Epithelial cell of proximal tubule (primary cell): ENCODE results near the gene HEPACAM2. TPM values are rescaled to one million over a fixed set of nuclear protein-coding genes. Genes with fewer than 3 reads are reported as not detected.

Experiments used
- DNase-seq: peaks from one replicate; pipeline ENCODE4 v3.0.0-alpha.2; 2011; ENCODE audit warnings: low read depth
- H3K4me3 ChIP-seq: 2 replicates; pipeline ENCODE4 v1.5.1; 2011; ENCODE audit warnings: low read depth, mild to moderate bottlenecking, low read length
- CTCF ChIP-seq: conservative IDR thresholded peaks from 2 replicates; pipeline ENCODE4 v1.5.1; 2012; ENCODE audit warnings: low read depth, mild to moderate bottlenecking, low read length
- total RNA-seq: library from RNA; depleted of rRNA; stranded (reverse); fragments of >200 nt; gene quantifications from 2 replicates; pipeline ENCODE4 v1.2.3, GENCODE V29; 2015

The HEPACAM2 gene
- total RNA-seq, 1 donor from 2014 or later = not detected

- H3K4me3 ChIP-seq = no peak overlapping the region
- TF ChIP-seq CTCF = no peak
- DNase-seq = no peak
Observed at GRCh38 chr7:93150200-93150835, 76.0 kb downstream of the HEPACAM2 start.

GRCh38 chr7:93148727-93149126 lies 77.5 kb downstream of the HEPACAM2 start:
- no peak overlapping the region for H3K4me3 ChIP-seq
- TF ChIP-seq CTCF = no peak
- DNase-seq = no peak

GRCh38 chr7:93148144-93148543 lies 78.1 kb downstream of the HEPACAM2 start, which contains the start of gene SAMD9L:
TSS of gene SAMD9L (minus strand) at chr7:93148385. CDS start at chr7:93135971, 12,414 bp downstream.
- no peak for TF ChIP-seq CTCF
- no peak for DNase-seq
- peak within 1 kb of the TSS; percentile 54 for H3K4me3 ChIP-seq

GRCh38 chr7:93147363-93147762 lies 78.9 kb downstream of the HEPACAM2 start:
- peak; percentile 12 for DNase-seq
- TF ChIP-seq CTCF = no peak
- H3K4me3 ChIP-seq = peak overlapping the region; percentile 54

- no peak for TF ChIP-seq CTCF
- H3K4me3 ChIP-seq = peak overlapping the region; percentile 54
Observed at GRCh38 chr7:93146472-93147141, 79.7 kb downstream of the HEPACAM2 start.

GRCh38 chr7:93146036-93146435 lies 80.2 kb downstream of the HEPACAM2 start:
- no peak for TF ChIP-seq CTCF
- no peak for DNase-seq
- H3K4me3 ChIP-seq = no peak overlapping the region

More at GRCh38 chr7:93146472-93147141, 79.7 kb downstream of the HEPACAM2 start:
- DNase-seq = no peak
